SK-N-MC (cell line): Measurements from ENCODE around the gene SLC16A3.
A peak's percentile ranks its signal among the peaks of the same experiment; 100 is the strongest.
"Not testable (repeated sequence)": the region's sequence is repeated elsewhere in the genome, so short reads cannot be mapped to it uniquely, and the experiment has no call there.

Experiments
- DNase-seq: peaks from one replicate; pipeline ENCODE4 v3.0.0-alpha.2; 2011; ENCODE audit warnings: low read depth, low spot score
- H3K27ac ChIP-seq: fragments of 200-600 bp; sonication (generic); 2 replicates; pipeline ENCODE4 v1.5.1; 2016; ENCODE audit warnings: mixed run types
- H3K36me3 ChIP-seq: fragments of 200-600 bp; sonication (generic); 2 replicates; pipeline ENCODE4 v1.6.1; 2017; ENCODE audit warnings: antibody characterized with exemption, low read length, mixed read lengths; ENCODE audit not compliant: insufficient read depth
- H3K4me3 ChIP-seq: fragments of 200-600 bp; sonication (generic); 2 replicates; pipeline ENCODE4 v1.5.1; 2016
- H3K9ac ChIP-seq: fragments of 200-600 bp; sonication (generic); 2 replicates; pipeline ENCODE4 v1.8.0; 2017; ENCODE audit warnings: mixed run types, mixed read lengths; ENCODE audit not compliant: insufficient read length
- H3K9me3 ChIP-seq: fragments of 200-600 bp; sonication (generic); 2 replicates; pipeline ENCODE4 v1.6.1; 2017; ENCODE audit warnings: low read depth, mild to moderate bottlenecking, antibody characterized with exemption, low read length, moderate library complexity, mixed read lengths
- EZH2 ChIP-seq: fragments of 200-600 bp; sonication (generic); IDR thresholded peaks from one replicate; pipeline ENCODE4 v1.6.1; 2017; ENCODE audit warnings: antibody characterized with exemption
- FOXP2 ChIP-seq: optimal IDR thresholded peaks from 2 replicates; pipeline ENCODE3; 2011; ENCODE audit warnings: mild to moderate bottlenecking, moderate library complexity; ENCODE audit not compliant: insufficient read depth; ENCODE audit errors: extremely low read length, control extremely low read depth
- POLR2AphosphoS5 ChIP-seq: IDR thresholded peaks from 2 replicates; pipeline ENCODE4 v1.6.1; 2012; ENCODE audit warnings: mild to moderate bottlenecking, low read depth, low read length, borderline replicate concordance

SLC16A3 gene

DNA sequence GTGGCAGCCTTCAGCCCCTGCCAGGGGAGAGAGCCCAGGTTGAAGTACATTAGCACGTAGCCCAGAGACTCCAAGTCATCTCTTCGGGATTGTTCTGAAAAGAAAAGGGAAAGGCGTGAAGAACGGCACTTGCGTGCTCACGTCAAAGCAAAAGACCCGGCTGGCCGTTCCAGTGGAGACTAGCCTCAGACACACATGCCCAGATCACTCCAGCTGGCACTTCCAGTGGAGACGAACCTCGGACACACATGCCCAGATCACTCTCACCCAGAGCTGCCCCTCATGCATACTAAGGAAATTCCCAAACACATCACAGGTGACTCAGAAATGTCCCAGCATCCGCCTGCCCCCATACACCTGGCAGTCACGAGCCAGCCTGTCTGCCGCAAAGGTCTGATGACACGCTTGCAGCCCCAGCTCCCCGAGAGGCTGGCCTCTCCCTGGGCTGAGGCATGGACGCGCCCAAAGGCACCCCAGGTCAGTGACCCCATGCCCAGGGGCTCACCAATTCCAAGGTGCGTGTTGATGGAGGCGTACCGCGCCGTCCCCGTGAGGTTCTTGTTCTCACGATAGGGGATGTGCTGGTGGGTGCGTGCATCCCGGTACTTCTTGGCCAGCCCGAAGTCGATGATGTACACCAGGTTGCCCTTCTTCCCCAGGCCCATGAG lies 23.8 kb downstream of the SLC16A3 start:
- Histone ChIP-seq H3K36me3 (peaks cover 87% of the 10 kb centered on the region), H3K9me3 (no peaks in the 10 kb centered on the region), H3K4me3 (no peak overlapping the region), H3K27ac (no peak overlapping the region), H3K9ac (no peak overlapping the region)
- DNase-seq: no peak
- TF ChIP-seq FOXP2: no peak

- TF ChIP-seq EZH2: no peak
- TF ChIP-seq FOXP2: no peak
- no peak for TF ChIP-seq POLR2AphosphoS5
Measured at GRCh38 chr17:82253179-82253544, 24.3 kb downstream of the SLC16A3 start.

DNA sequence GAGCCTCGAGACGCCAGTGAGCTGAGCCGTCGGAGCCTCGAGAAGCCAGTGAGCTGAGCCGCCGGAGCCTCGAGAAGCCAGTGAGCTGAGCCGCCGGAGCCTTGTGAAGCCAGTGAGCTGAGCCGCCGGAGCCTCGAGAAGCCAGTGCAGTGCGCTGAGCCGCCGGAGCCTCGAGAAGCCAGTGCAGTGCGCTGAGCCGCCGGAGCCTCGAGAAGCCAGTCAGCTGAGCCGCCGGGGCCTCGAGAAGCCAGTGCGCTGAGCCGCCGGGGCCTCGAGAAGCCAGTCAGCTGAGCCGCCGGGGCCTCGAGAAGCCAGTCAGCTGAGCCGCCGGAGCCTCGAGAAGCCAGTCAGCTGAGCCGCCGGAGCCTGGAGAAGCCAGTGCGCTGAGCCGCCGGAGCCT lies 25.3 kb downstream of the SLC16A3 start:
- H3K27ac ChIP-seq, H3K4me3 ChIP-seq, H3K9me3 ChIP-seq, DNase-seq, H3K9ac ChIP-seq: not testable (repeated sequence)
- peaks cover 84% of the 10 kb centered on the region for H3K36me3 ChIP-seq

More at GRCh38 chr17:82253179-82253544, 24.3 kb downstream of the SLC16A3 start:
- Histone ChIP-seq H3K27ac (no peak overlapping the region), H3K9me3 (no peaks in the 10 kb centered on the region), H3K9ac (no peak overlapping the region), H3K36me3 (peaks cover 85% of the 10 kb centered on the region), H3K4me3 (no peak overlapping the region)
- no peak for DNase-seq

DNA sequence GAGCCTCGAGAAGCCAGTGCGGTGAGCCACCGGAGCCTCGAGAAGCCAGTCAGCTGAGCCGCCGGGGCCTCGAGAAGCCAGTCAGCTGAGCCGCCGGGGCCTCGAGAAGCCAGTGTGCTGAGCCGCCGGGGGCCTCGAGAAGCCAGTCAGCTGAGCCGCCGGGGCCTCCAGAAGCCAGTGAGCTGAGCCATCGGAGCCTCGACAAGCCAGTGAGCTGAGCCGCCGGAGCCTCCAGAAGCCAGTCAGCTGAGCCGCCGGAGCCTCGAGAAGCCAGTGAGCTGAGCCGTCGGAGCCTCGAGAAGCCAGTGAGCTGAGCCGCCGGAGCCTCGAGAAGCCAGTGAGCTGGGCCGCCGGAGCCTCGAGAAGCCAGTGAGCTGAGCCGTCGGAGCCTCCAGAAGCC lies 25.9 kb downstream of the SLC16A3 start:
- H3K4me3 ChIP-seq, H3K9me3 ChIP-seq, H3K9ac ChIP-seq, DNase-seq: not testable (repeated sequence)
- Histone ChIP-seq H3K36me3 (peaks cover 84% of the 10 kb centered on the region), H3K27ac (0 out of 2 replicates have a peak overlapping the region, but pooled peaks have one; percentile 25)

GRCh38 chr17:82255402-82255972 lies 26.6 kb downstream of the SLC16A3 start:
- no peak for TF ChIP-seq FOXP2
- TF ChIP-seq EZH2: no peak
- no peak for TF ChIP-seq POLR2AphosphoS5
- Histone ChIP-seq H3K9me3 (no peaks in the 10 kb centered on the region), H3K27ac (peak overlapping the region; percentile 25; the same call in 1 of the 2 replicates), H3K4me3 (no peak overlapping the region), H3K36me3 (peaks cover 84% of the 10 kb centered on the region), H3K9ac (no peak overlapping the region)
- no peak for DNase-seq

DNA sequence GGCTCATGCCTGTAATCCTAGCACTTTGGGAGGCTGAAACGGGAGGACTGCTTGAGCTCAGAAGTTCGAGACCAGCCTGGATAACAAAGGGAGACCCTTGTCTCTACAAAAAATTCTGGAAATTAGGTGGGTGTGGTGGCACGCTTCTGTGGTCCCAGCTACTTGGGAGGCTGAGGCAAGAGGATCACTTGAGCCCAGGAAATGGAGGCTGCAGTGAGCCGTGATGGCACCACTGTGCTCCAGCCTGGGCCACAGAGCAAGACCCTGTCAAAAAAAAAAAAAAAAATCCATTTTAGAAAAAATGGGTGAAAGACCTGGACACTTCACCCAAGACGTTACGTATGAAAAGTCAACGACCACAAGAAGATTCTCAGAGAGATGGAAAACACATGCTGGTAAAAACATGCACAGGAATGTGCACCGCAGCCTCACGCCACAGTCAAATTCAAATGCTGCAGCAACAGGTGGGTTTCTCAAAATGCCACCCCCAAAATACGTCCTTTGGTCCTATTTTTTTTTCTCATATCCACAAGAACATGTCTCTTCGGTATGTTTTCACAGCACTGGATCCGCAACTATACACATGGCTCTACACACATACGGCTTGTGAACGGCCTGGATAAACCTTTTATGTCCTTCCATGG lies 27.5 kb downstream of the SLC16A3 start:
- peaks cover 84% of the 10 kb centered on the region for H3K36me3 ChIP-seq

GRCh38 chr17:82257473-82257872 lies 28.6 kb downstream of the SLC16A3 start:
- no peak for DNase-seq
- H3K36me3 ChIP-seq: peaks cover 84% of the 10 kb centered on the region
- no peaks in the 10 kb centered on the region for H3K9me3 ChIP-seq
- no peak overlapping the region for H3K9ac ChIP-seq
- H3K4me3 ChIP-seq: no peak overlapping the region
- no peak for TF ChIP-seq POLR2AphosphoS5
- TF ChIP-seq FOXP2: no peak
- TF ChIP-seq EZH2: no peak
- no peak overlapping the region for H3K27ac ChIP-seq

More for the DNA sequence above, 27.5 kb downstream of the SLC16A3 start:
- no peak overlapping the region for H3K9ac ChIP-seq
- peak overlapping the region; percentile 36; the same call in 1 of the 2 replicates for H3K27ac ChIP-seq
- TF ChIP-seq EZH2 (no peak), FOXP2 (no peak), POLR2AphosphoS5 (no peak; the same call in 1 of the 2 replicates)
- no peaks in the 10 kb centered on the region for H3K9me3 ChIP-seq
- no peak for DNase-seq
- no peak overlapping the region for H3K4me3 ChIP-seq

DNA sequence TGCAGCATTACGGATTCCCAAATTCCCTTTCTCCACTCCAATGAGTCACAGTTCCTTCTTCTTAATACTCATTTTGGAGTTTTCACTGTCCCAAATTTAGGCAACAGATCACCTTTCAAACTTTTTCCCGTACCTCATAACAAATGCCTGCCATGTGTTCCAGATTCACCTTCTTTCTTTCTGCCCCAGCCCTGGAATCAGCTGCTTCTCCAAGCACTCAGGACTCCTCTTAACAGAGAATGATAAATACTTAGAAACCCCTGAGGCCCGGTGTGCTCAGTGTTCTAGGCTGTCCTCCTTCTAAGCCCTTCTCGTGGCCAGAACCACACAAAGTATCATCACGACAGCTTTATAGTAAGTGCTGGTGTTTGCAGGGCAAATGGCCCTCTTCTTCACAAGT lies 29.7 kb downstream of the SLC16A3 start:
- Histone ChIP-seq H3K9ac (no peak overlapping the region), H3K27ac (peak overlapping the region; percentile 18; the same call in 1 of the 2 replicates), H3K9me3 (no peaks in the 10 kb centered on the region), H3K4me3 (no peak overlapping the region), H3K36me3 (peaks cover 84% of the 10 kb centered on the region)
- no peak for TF ChIP-seq POLR2AphosphoS5
- TF ChIP-seq FOXP2: no peak
- DNase-seq: no peak

- H3K4me3 ChIP-seq, H3K9me3 ChIP-seq, H3K27ac ChIP-seq, H3K9ac ChIP-seq, DNase-seq: not testable (repeated sequence)
- H3K36me3 ChIP-seq: peaks cover 96% of the 10 kb centered on the region
Measured at GRCh38 chr17:82259972-82260961, 31.4 kb downstream of the SLC16A3 start.
